DMS53 (cell line): ENCODE measurements around the gene ALDH4A1.
"Not testable (repeated sequence)": the region's sequence is repeated elsewhere in the genome, so short reads cannot be mapped to it uniquely, and the experiment has no call there.

ENCODE experiments used
- DNase-seq: peaks from one replicate; lab custom pipeline; 2025; lab: John Stamatoyannopoulos, UW

Gene ALDH4A1

GRCh38 chr1:18855573-18855972, 46.8 kb downstream of the ALDH4A1 start:
- no peak for DNase-seq

GRCh38 chr1:18854331-18855025, 47.9 kb downstream of the ALDH4A1 start:
- peak; percentile 45 for DNase-seq

GRCh38 chr1:18852501-18852900, 49.9 kb downstream of the ALDH4A1 start:
- DNase-seq = peak; percentile 24

- DNase-seq = no peak
These were observed 53.1 kb downstream of the ALDH4A1 start for GRCh38 chr1:18849261-18849711.

- DNase-seq = not testable (repeated sequence)
These were observed 54.6 kb downstream of the ALDH4A1 start for GRCh38 chr1:18847723-18848122.

GRCh38 chr1:18840145-18840544, 62.2 kb downstream of the ALDH4A1 start:
- no peak for DNase-seq

GRCh38 chr1:18836654-18837053, 65.7 kb downstream of the ALDH4A1 start:
- DNase-seq = no peak

- DNase-seq = not testable (repeated sequence)
These were observed 70.0 kb downstream of the ALDH4A1 start for GRCh38 chr1:18832319-18832718.

- DNase-seq = no peak
These were observed 70.7 kb downstream of the ALDH4A1 start for GRCh38 chr1:18831656-18832055.

- DNase-seq = no peak
These were observed 71.8 kb downstream of the ALDH4A1 start for GRCh38 chr1:18830596-18830995.

- no peak for DNase-seq
These were observed 72.7 kb downstream of the ALDH4A1 start for GRCh38 chr1:18829671-18830070.

- DNase-seq = no peak
These were observed 74.1 kb downstream of the ALDH4A1 start for GRCh38 chr1:18828224-18828623.

- DNase-seq = no peak
These were observed 78.9 kb downstream of the ALDH4A1 start for GRCh38 chr1:18823438-18823837.
